C4-2B (cell line): ENCODE results near the gene KCTD2.
"Not testable (repeated sequence)": the region's sequence is repeated elsewhere in the genome, so short reads cannot be mapped to it uniquely, and the experiment has no call there.

ENCODE experiments used
- H3K27ac ChIP-seq: fragments of 450-650 bp; 2 replicates; pipeline ENCODE4 v1.5.1; 2017
- ZFX ChIP-seq: fragments of 450-650 bp; IDR thresholded peaks from 2 replicates; pipeline ENCODE4 v1.6.1; 2017
- TF ChIP-seq, protein P1 (sequence below): fragments of 450-650 bp; conservative IDR thresholded peaks from 2 replicates; pipeline ENCODE4 v1.5.1; 2017; ENCODE audit warnings: mild to moderate bottlenecking

The KCTD2 gene

DNA sequence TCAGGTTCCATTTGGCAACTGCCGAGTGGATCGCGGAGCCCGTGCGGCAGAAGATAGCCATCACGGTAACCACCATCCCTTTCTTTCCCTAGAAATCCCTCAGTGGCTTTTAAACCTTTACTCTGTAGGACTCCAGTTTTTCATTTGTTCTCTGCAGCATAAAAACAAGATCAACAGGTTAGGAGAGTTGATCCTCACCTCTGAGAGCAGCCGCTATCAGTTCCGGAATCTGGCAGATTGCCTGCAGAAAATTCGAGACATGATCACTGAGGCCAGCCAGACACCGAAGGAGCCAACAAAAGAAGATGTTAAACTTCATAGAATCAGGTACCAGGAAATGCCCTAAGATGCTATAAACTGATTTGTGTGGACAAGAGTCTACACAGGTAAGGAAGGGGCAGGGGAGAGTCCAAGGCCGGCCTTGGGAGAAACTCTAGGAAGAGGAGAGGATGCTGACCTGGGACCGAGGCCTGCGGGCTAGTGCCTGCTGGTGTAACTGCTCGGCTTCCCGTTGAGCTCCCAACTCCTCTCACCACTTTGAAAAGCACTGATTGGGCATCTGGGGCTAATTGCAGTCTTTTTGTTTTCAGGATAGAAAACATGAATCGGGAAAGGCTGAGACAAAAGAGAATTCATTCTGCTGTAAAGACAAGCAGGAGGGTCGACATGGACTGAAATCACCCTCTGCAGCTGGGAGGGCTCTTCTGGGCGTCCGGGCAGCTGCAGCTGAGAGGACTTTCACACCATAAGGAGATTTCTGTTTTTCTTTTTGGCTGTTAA lies 26.5 kb upstream of the KCTD2 start:
- TF ChIP-seq ZFX, result no peak
- TF ChIP-seq, protein P1, sequence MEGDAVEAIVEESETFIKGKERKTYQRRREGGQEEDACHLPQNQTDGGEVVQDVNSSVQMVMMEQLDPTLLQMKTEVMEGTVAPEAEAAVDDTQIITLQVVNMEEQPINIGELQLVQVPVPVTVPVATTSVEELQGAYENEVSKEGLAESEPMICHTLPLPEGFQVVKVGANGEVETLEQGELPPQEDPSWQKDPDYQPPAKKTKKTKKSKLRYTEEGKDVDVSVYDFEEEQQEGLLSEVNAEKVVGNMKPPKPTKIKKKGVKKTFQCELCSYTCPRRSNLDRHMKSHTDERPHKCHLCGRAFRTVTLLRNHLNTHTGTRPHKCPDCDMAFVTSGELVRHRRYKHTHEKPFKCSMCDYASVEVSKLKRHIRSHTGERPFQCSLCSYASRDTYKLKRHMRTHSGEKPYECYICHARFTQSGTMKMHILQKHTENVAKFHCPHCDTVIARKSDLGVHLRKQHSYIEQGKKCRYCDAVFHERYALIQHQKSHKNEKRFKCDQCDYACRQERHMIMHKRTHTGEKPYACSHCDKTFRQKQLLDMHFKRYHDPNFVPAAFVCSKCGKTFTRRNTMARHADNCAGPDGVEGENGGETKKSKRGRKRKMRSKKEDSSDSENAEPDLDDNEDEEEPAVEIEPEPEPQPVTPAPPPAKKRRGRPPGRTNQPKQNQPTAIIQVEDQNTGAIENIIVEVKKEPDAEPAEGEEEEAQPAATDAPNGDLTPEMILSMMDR, result no peak
- peak overlapping the region; percentile 75 for H3K27ac ChIP-seq

DNA sequence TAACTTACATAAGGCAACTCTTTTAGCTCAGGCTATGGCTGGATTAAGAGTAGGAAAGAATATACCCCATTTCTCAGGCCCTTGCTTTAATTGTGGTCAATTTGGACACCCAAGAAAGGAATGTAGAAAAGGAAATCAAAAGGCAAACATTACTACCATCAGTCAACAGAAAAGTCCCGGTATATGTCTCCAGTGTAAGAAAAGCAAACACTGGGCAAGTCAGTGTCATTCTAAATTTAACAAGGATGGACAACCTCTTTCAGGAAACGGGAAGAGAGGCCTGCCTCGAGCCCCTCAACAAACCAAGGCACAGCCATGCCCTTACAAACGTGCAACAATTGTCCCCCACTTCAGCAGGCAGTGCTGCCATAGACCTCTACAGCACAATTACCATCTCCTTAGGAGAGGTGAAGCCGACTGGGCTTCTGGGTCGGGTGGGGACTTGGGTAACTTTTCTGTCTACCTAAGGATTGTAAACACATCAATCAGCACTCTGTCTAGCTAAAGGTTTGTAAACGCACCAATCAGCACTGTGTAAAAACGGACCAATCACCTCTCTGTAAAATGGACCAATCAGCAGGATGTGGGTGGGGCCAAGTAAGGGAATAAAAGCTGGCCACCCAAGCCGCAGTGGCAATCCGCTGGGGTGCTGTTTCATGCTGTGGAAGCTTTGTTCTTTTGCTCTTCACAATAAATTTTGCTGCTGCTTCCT lies 22.2 kb upstream of the KCTD2 start:
- TF ChIP-seq, protein P1, result no peak
- TF ChIP-seq ZFX, result no peak

DNA sequence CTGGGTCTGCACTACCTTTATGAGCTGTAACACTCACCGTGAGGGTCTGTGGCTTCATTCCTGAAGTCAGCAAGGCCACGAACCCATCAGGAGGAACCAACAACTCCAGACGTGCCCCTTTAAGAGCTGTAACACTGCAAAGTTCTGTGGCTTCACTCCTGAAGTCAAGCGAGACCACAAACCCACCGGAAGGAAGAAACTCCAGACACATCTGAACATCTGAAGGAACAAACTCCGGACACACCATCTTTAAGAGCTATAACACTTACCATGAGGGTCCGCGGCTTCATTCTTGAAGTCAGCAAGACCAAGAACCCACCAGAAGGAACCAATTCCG lies 21.7 kb upstream of the KCTD2 start:
- H3K27ac ChIP-seq, result not testable (repeated sequence)

More for the DNA sequence above, 22.2 kb upstream of the KCTD2 start:
- H3K27ac ChIP-seq, result peak overlapping the region; percentile 6; the same call in 1 of the 2 replicates

DNA sequence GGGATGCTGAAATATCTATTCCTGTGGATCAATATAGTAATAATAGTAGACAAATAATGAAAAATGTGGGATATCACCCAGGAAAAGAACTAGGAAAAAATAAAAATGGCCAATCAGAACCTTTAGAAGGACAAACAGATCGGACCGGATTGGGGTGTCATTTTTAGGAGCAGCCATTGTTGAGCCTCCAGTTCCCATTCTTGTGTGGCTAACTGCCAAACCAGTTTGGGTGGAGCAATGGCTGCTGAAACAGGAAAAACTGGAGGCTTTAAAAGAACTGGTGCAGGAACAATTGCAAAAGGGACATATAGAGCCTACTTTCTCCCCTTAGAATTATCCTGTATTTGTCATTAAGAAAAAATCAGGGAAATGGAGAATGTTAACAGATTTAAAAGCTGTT lies 20.4 kb upstream of the KCTD2 start:
- not testable (repeated sequence) for H3K27ac ChIP-seq

DNA sequence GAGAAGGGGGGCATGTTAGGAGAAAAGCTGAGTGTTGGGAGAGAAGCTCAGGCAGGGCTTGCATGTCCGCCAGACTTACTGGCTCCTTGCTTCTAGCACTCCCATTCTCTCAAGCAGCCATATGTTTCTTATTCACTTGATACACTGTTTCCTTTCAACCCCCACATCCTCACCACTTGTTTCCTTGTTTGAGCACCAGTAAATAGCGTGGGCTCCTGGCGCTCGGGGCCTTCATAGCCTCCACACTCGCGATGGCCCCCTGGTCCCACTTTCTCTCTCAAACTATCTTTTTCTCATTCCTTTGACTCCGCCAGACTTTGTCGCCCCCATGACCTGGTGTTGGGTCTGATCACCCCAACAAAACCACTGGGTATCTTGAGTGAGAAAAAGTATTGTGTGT lies 16.9 kb upstream of the KCTD2 start:
- H3K27ac ChIP-seq, result no peak overlapping the region
- TF ChIP-seq, protein P1, result no peak
- no peak for TF ChIP-seq ZFX

DNA sequence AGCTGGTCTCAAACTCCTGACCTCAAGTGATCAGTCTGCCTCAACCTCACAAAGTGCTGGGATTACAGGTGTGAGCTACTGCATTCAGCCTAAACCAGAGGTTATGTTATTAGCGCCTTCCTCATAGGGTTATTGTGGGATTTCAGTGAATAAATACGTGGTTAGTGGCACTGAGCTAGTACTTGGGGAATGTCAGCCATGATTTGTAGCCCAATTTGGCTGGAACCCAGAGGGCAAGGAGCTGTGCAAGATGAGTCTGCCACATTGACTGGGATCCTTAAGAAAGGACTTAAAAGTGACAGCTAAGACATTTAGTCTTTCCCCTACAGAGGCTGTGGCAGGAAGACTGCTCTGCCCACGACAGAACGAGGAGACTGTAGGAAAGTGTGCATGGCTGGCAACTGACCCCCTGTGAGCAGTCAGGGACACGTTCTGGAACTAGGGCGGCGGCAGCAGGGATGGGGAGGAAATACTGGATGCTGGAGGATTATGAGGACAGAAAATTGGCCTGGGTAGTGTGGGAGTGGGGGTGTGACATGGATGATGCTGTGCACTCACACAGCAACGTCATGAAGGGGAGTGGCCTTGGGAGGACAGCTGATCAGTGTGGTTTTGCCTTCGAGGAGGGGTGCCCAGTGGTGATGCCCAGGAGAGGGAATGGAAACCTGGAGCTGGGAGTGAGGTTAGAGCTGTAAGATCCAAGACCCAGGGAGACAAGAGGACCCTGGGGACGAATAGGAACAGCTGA lies 14.9 kb upstream of the KCTD2 start:
- TF ChIP-seq, protein P1, result no peak
- no peak overlapping the region for H3K27ac ChIP-seq

DNA sequence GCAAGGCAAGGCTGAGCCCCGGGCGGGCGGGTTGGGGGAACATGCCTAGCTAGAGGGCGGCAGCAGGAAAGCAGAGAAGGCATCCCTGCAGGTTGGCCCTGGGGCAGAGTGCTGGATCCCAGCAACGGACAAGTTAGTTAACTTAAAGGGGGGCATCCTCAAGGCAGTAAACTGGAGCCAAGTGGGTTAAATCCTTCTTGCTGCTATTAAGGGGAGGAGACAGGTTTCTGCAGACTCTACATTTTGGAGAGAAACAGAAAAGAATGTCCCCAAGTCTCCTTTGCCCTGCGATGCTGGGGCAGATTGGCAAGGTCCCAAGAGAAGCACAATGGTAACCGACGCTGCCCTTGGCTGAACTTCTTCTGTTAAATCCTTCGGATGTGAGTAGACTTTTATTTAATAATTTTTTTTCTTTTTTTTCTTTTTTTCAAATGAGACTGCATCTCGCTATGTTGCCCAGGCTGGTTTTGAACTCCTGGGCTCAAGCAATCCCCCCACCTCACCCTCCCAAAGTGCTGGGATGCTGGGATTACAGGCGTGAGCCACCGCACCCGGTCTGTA lies 14.2 kb upstream of the KCTD2 start:
- TF ChIP-seq, protein P1, result no peak
- no peak for TF ChIP-seq ZFX
- no peak overlapping the region for H3K27ac ChIP-seq
